ENCODE data around the gene RBM15B.

- no peak for TF ChIP-seq GLIS3 (CRISPR knock-in tag; IDR thresholded peaks at IDR 0.05)
- no peak for TF ChIP-seq CREB5 (CRISPR knock-in tag; IDR thresholded peaks at IDR 0.05; ENCODE audit: low read depth)
- TF ChIP-seq SNAI2 (CRISPR knock-in tag; IDR thresholded peaks at IDR 0.05) = no peak
- TF ChIP-seq, protein P1, sequence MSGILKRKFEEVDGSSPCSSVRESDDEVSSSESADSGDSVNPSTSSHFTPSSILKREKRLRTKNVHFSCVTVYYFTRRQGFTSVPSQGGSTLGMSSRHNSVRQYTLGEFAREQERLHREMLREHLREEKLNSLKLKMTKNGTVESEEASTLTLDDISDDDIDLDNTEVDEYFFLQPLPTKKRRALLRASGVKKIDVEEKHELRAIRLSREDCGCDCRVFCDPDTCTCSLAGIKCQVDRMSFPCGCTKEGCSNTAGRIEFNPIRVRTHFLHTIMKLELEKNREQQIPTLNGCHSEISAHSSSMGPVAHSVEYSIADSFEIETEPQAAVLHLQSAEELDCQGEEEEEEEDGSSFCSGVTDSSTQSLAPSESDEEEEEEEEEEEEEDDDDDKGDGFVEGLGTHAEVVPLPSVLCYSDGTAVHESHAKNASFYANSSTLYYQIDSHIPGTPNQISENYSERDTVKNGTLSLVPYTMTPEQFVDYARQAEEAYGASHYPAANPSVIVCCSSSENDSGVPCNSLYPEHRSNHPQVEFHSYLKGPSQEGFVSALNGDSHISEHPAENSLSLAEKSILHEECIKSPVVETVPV (CRISPR knock-in tag; IDR thresholded peaks at IDR 0.05) = no peak
- no peak for TF ChIP-seq ARNTL (CRISPR knock-in tag; IDR thresholded peaks at IDR 0.05; ENCODE audit: borderline replicate concordance, low read depth)
- no peak for TF ChIP-seq TCF4 (CRISPR knock-in tag; IDR thresholded peaks at IDR 0.05; ENCODE audit: borderline replicate concordance)
- TF ChIP-seq PATZ1 (CRISPR knock-in tag; IDR thresholded peaks at IDR 0.05; ENCODE audit: borderline replicate concordance) = no peak
- TF ChIP-seq ZFP30 (CRISPR knock-in tag; IDR thresholded peaks at IDR 0.05) = no peak
Measured at GRCh38 chr3:51361746-51362145, 29.3 kb upstream of the RBM15B start.
